ENCODE results near the gene EZH2. TPM values are rescaled to one million over a fixed set of nuclear protein-coding genes. Genes with fewer than 3 reads are reported as not detected.

EZH2 gene
- total RNA-seq, 1 donor from 2014 or later, result 1.1 TPM

- DNase-seq (no peak), ATAC-seq (ENCODE audit: poor library complexity) (no peak)
- intact Hi-C loops (cut with DNase I), result no loop called here
These were observed 16.3 kb downstream of the EZH2 start for GRCh38 chr7:148867596-148868377.

GRCh38 chr7:148866362-148866761 lies 17.7 kb downstream of the EZH2 start:
- intact Hi-C loops (cut with DNase I), result no loop called here
- DNase-seq (no peak), ATAC-seq (ENCODE audit: poor library complexity) (no peak)

- ATAC-seq (ENCODE audit: poor library complexity) (no peak), DNase-seq (no peak)
- intact Hi-C loops (cut with DNase I), result no loop called here
These were observed 18.8 kb downstream of the EZH2 start for GRCh38 chr7:148865283-148865682.

GRCh38 chr7:148863324-148863723 lies 20.8 kb downstream of the EZH2 start:
- no peak for ATAC-seq (ENCODE audit: poor library complexity)
- DNase-seq, result no peak
- intact Hi-C loops (cut with DNase I), result no loop called here

- intact Hi-C loops (cut with DNase I), result no loop called here
- no peak for ATAC-seq (ENCODE audit: poor library complexity)
- no peak for DNase-seq
These were observed 21.6 kb downstream of the EZH2 start for GRCh38 chr7:148862481-148862880.

GRCh38 chr7:148858489-148858888 lies 25.6 kb downstream of the EZH2 start:
- DNase-seq (no peak), ATAC-seq (ENCODE audit: poor library complexity) (no peak)
- intact Hi-C loops (cut with DNase I), result no loop called here

GRCh38 chr7:148856891-148857290 lies 27.2 kb downstream of the EZH2 start:
- intact Hi-C loops (cut with DNase I), result no loop called here
- no peak for ATAC-seq (ENCODE audit: poor library complexity)

GRCh38 chr7:148856578-148856881 lies 27.6 kb downstream of the EZH2 start:
- no peak for ATAC-seq (ENCODE audit: poor library complexity)
- no peak for DNase-seq
- intact Hi-C loops (cut with DNase I), result no loop called here

More at GRCh38 chr7:148856891-148857290, 27.2 kb downstream of the EZH2 start:
- no peak for DNase-seq

- intact Hi-C loops (cut with DNase I), result no loop called here
- DNase-seq, result no peak
- ATAC-seq (ENCODE audit: poor library complexity), result no peak
These were observed 29.1 kb downstream of the EZH2 start for GRCh38 chr7:148854983-148855382.

GRCh38 chr7:148852272-148852671 lies 31.8 kb downstream of the EZH2 start:
- DNase-seq, result no peak
- intact Hi-C loops (cut with DNase I), result no loop called here
- no peak for ATAC-seq (ENCODE audit: poor library complexity)

GRCh38 chr7:148850564-148850963 lies 33.5 kb downstream of the EZH2 start:
- no peak for DNase-seq
- ATAC-seq (ENCODE audit: poor library complexity), result no peak
- intact Hi-C loops (cut with DNase I), result no loop called here

GRCh38 chr7:148849393-148850098 lies 34.5 kb downstream of the EZH2 start:
- intact Hi-C loops (cut with DNase I), result no loop called here
- DNase-seq (no peak), ATAC-seq (ENCODE audit: poor library complexity) (no peak)

GRCh38 chr7:148847815-148848734 lies 36.0 kb downstream of the EZH2 start:
- intact Hi-C loops (cut with DNase I), result no loop called here
- ATAC-seq (ENCODE audit: poor library complexity) (no peak), DNase-seq (no peak)

GRCh38 chr7:148838905-148839304 lies 45.2 kb downstream of the EZH2 start:
- intact Hi-C loops (cut with DNase I), result no loop called here
- DNase-seq (no peak), ATAC-seq (ENCODE audit: poor library complexity) (no peak)

GRCh38 chr7:148835854-148836253 lies 48.2 kb downstream of the EZH2 start:
- ATAC-seq (ENCODE audit: poor library complexity) (no peak), DNase-seq (no peak)
- intact Hi-C loops (cut with DNase I), result no loop called here

GRCh38 chr7:148834605-148835004 lies 49.5 kb downstream of the EZH2 start:
- ATAC-seq (ENCODE audit: poor library complexity), result no peak
- DNase-seq, result no peak
- intact Hi-C loops (cut with DNase I), result no loop called here

GRCh38 chr7:148831782-148832181 lies 52.3 kb downstream of the EZH2 start:
- no peak for DNase-seq
- intact Hi-C loops (cut with DNase I), result no loop called here
- ATAC-seq (ENCODE audit: poor library complexity), result no peak

GRCh38 chr7:148830897-148831692 lies 53.0 kb downstream of the EZH2 start:
- no peak for DNase-seq
- no peak for ATAC-seq (ENCODE audit: poor library complexity)
- intact Hi-C loops (cut with DNase I), result no loop called here

GRCh38 chr7:148828965-148829364 lies 55.1 kb downstream of the EZH2 start:
- no peak for ATAC-seq (ENCODE audit: poor library complexity)
- DNase-seq, result no peak
- intact Hi-C loops (cut with DNase I), result no loop called here

Measured in Right ventricle myocardium superior (tissue), 1 donor.